Right lobe of liver (tissue), 4 donors: Measurements from ENCODE around the gene LHPP.

Experiments
- CTCF ChIP-seq, 4 donors: fragments of 200-600 bp in 3 of 4; fragments of 450-650 bp in 1 of 4; IDR thresholded peaks; one replicate each; pipeline versions ENCODE4 v1.5.1 to v1.8.0; 2016 to 2022; ENCODE audit warnings: antibody characterized with exemption in 4 of 4, mild to moderate bottlenecking in 2 of 4
- POLR2A ChIP-seq: fragments of 450-650 bp; IDR thresholded peaks from one replicate; pipeline ENCODE4 v1.6.1; 2017; ENCODE audit warnings: antibody characterized with exemption, mild to moderate bottlenecking
- donor health status: DM: no; HTN: no; CAD: no.
- donor health status: DM: no; HTN: no; CAD: no.
- donor health status: DM: no; HTN: yes; CAD: no.

DNA sequence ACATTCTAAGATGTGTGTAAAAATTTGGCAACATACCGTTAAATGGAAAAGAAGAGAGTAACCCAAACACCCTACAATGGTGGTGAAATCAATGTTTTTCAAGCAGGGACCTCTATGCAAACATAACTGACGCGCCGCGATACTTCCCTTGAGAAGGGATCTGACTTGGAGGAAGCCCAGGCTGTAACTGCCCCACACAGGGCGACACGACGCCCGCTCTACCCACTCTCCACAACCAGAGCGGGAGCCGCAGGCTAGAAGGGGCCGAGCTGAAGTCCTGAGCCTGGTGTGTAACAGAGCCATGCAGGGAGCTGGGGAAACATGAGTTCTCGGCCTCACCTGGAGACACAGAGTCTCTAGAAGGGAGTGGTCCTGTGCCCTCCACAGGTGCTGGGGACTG is 162.4 kb downstream of the LHPP start:
- TF ChIP-seq CTCF (IDR thresholded peaks at IDR 0.05) (no peak), POLR2A (no peak)
